ENCODE results near the gene KLHL42. TPM values are rescaled to one million over a fixed set of nuclear protein-coding genes. Genes with fewer than 3 reads are reported as not detected.

Gene KLHL42
- polyA plus RNA-seq, 2 of the 4 experiments (the other 2 are of a cell fraction) = 15.2 to 29.1 TPM

DNA sequence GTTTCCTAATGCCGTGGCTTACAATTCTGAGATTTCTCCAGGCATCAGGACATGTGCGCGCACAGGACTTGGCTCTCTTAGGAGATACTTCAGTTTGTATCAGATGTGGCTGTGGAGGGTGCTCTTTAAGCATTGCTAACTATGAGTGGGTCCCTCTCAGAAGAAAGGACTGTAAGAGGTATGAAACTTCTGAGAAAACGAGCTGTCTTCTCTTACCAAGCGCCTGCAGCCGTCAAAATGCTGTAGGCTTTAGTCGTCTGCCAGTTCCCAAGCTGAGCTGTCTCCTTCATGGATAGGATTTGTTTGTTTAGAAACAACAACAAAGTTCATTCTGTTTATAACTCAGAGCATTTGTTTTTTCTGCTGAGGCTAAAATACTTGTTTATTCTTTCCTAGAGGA is 16.1 kb downstream of the KLHL42 start:
- Histone ChIP-seq H3K9me3 (no peaks in the 10 kb centered on the region), H3K27ac (no peak overlapping the region), H3K4me3 (no peak overlapping the region), H3K4me2 (no peak overlapping the region), H3K4me1 (no peaks in the 10 kb centered on the region)
- 95% methylated on average over 7 of the region's 7 CpGs for WGBS (ENCODE audit: missing lambda C conversion rate)
- ChIA-PET POLR2A (interaction anchor here (0.8 kb wide), 1 partner anchor 16 kb away, joined by 3 read pairs; no protein-coding TSS in a partner anchor), CTCF (interaction anchor here (1.1 to 5.8 kb wide), 2 partner anchors 25 to 63 kb away, joined by 3 to 31 read pairs; no protein-coding TSS in a partner anchor)
- FAIRE-seq = no peak
- no peak for ATAC-seq
- TF ChIP-seq RAD21 (conservative IDR thresholded peaks at IDR 0.05 in 1 of 2, IDR thresholded peaks at IDR 0.05 in 1 of 2) (no peak), HOXB5 (CRISPR knock-in tag; IDR thresholded peaks at IDR 0.05) (no peak), RARB (CRISPR knock-in tag; IDR thresholded peaks at IDR 0.05) (no peak), KDM1A (IDR thresholded peaks at IDR 0.05; ENCODE audit: low read depth) (no peak), SREBF2 (IDR thresholded peaks at IDR 0.05) (no peak), JUN (IDR thresholded peaks at IDR 0.05) (no peak), NPAS2 (CRISPR knock-in tag; IDR thresholded peaks at IDR 0.05; ENCODE audit: borderline replicate concordance) (no peak), POLR2AphosphoS2 (conservative IDR thresholded peaks at IDR 0.05; ENCODE audit: low read length) (no peak), EHF (CRISPR knock-in tag; IDR thresholded peaks at IDR 0.05) (no peak), HDAC2 (IDR thresholded peaks at IDR 0.05) (no peak), HOXA7 (CRISPR knock-in tag; IDR thresholded peaks at IDR 0.05) (no peak), FOXS1 (CRISPR knock-in tag; IDR thresholded peaks at IDR 0.05) (no peak), KDM5A (IDR thresholded peaks at IDR 0.05) (no peak), JUNB (IDR thresholded peaks at IDR 0.05) (no peak), HEYL (CRISPR knock-in tag; IDR thresholded peaks at IDR 0.05) (no peak)
- TF ChIP-seq, protein P1, sequence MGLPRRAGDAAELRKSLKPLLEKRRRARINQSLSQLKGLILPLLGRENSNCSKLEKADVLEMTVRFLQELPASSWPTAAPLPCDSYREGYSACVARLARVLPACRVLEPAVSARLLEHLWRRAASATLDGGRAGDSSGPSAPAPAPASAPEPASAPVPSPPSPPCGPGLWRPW (IDR thresholded peaks at IDR 0.05) = no peak
- TF ChIP-seq, protein P2, sequence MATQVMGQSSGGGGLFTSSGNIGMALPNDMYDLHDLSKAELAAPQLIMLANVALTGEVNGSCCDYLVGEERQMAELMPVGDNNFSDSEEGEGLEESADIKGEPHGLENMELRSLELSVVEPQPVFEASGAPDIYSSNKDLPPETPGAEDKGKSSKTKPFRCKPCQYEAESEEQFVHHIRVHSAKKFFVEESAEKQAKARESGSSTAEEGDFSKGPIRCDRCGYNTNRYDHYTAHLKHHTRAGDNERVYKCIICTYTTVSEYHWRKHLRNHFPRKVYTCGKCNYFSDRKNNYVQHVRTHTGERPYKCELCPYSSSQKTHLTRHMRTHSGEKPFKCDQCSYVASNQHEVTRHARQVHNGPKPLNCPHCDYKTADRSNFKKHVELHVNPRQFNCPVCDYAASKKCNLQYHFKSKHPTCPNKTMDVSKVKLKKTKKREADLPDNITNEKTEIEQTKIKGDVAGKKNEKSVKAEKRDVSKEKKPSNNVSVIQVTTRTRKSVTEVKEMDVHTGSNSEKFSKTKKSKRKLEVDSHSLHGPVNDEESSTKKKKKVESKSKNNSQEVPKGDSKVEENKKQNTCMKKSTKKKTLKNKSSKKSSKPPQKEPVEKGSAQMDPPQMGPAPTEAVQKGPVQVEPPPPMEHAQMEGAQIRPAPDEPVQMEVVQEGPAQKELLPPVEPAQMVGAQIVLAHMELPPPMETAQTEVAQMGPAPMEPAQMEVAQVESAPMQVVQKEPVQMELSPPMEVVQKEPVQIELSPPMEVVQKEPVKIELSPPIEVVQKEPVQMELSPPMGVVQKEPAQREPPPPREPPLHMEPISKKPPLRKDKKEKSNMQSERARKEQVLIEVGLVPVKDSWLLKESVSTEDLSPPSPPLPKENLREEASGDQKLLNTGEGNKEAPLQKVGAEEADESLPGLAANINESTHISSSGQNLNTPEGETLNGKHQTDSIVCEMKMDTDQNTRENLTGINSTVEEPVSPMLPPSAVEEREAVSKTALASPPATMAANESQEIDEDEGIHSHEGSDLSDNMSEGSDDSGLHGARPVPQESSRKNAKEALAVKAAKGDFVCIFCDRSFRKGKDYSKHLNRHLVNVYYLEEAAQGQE (IDR thresholded peaks at IDR 0.05) = no peak
- no peak for DNase-seq (ENCODE audit: low read depth in 1 of 2, low spot score in 1 of 2)

DNA sequence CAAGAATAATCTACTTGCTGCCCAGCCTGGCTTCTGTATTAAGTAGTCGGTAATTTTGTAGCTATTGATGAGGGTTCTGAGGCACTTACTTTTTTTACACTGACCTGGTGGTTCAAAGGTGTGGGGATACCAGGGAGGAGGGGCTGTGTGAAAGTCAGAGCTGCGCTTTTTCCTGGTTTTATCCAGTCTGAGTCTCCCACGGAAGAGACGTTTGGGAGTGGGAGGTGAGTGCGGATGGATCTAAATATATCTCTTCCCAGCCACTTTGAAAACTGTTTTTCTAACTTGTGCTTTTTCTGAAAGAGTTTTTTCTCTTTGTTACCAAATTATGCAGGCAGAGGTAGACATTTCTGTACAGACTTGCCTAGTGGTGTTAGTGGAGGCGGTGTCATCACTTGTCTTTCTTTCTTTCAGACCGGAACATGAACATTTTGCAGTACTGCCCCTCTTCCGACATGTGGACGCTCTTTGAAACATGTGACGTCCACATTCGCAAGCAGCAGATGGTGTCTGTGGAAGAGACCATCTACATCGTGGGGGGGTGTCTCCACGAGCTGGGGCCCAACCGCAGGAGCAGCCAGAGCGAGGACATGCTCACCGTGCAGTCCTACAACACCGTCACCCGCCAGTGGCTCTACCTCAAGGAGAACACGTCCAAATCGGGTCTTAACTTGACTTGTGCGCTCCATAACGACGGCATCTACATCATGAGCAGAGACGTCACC is 17.4 kb downstream of the KLHL42 start:
- CTCF ChIA-PET = interaction anchor here (0.6 to 5.8 kb wide), 4 partner anchors 10 to 138 kb away, joined by 3 to 31 read pairs (median 4); no protein-coding TSS in a partner anchor
- TF ChIP-seq RAD21 (conservative IDR thresholded peaks at IDR 0.05 in 1 of 2, IDR thresholded peaks at IDR 0.05 in 1 of 2) = no peak
- TF ChIP-seq HOXB13 (CRISPR knock-in tag; IDR thresholded peaks at IDR 0.05; ENCODE audit: low read depth) = no peak
- TF ChIP-seq TFCP2L1 (CRISPR knock-in tag; IDR thresholded peaks at IDR 0.05) = no peak
- TF ChIP-seq, protein P3, sequence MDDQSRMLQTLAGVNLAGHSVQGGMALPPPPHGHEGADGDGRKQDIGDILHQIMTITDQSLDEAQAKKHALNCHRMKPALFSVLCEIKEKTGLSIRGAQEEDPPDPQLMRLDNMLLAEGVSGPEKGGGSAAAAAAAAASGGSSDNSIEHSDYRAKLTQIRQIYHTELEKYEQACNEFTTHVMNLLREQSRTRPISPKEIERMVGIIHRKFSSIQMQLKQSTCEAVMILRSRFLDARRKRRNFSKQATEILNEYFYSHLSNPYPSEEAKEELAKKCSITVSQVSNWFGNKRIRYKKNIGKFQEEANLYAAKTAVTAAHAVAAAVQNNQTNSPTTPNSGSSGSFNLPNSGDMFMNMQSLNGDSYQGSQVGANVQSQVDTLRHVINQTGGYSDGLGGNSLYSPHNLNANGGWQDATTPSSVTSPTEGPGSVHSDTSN (IDR thresholded peaks at IDR 0.05) = no peak
- TF ChIP-seq, protein P1 (IDR thresholded peaks at IDR 0.05) = no peak
- TF ChIP-seq MYC (IDR thresholded peaks at IDR 0.05; ENCODE audit: borderline replicate concordance, low read length) = no peak
- TF ChIP-seq, protein P4, sequence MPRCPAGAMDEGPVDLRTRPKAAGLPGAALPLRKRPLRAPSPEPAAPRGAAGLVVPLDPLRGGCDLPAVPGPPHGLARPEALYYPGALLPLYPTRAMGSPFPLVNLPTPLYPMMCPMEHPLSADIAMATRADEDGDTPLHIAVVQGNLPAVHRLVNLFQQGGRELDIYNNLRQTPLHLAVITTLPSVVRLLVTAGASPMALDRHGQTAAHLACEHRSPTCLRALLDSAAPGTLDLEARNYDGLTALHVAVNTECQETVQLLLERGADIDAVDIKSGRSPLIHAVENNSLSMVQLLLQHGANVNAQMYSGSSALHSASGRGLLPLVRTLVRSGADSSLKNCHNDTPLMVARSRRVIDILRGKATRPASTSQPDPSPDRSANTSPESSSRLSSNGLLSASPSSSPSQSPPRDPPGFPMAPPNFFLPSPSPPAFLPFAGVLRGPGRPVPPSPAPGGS (IDR thresholded peaks at IDR 0.05) = no peak
- no peak for TF ChIP-seq ZNF302 (CRISPR knock-in tag; IDR thresholded peaks at IDR 0.05)
- no peak for TF ChIP-seq FOSB (CRISPR knock-in tag; IDR thresholded peaks at IDR 0.05)
- TF ChIP-seq MAFK (IDR thresholded peaks at IDR 0.05; ENCODE audit: partially characterized antibody) = no peak
- no peak for TF ChIP-seq FOSL2 (IDR thresholded peaks at IDR 0.05)
- no peak for TF ChIP-seq FOSL2 (CRISPR knock-in tag; IDR thresholded peaks at IDR 0.05)
- no peak for TF ChIP-seq PHF8 (IDR thresholded peaks at IDR 0.05; ENCODE audit: borderline replicate concordance, low read depth)
- no peak for TF ChIP-seq JUNB (IDR thresholded peaks at IDR 0.05)
- TF ChIP-seq GATA3 (IDR thresholded peaks at IDR 0.05; ENCODE audit: borderline replicate concordance) = no peak
- TF ChIP-seq SMC3 (IDR thresholded peaks at IDR 0.05) = no peak
- TF ChIP-seq EHF (CRISPR knock-in tag; IDR thresholded peaks at IDR 0.05) = no peak
- no peak for TF ChIP-seq ZC3H11A (IDR thresholded peaks at IDR 0.05)
- TF ChIP-seq CHD4 (IDR thresholded peaks at IDR 0.05; ENCODE audit: borderline replicate concordance) = no peak

More for the DNA sequence above, 17.4 kb downstream of the KLHL42 start:
- no peak for ATAC-seq
- no peak for DNase-seq (ENCODE audit: low read depth in 1 of 2, low spot score in 1 of 2)
- POLR2A ChIA-PET = no interaction called here
- no peaks in the 10 kb centered on the region for H3K9me3 ChIP-seq
- no peaks in the 10 kb centered on the region for H3K4me1 ChIP-seq
- H3K27ac ChIP-seq = no peak overlapping the region
- FAIRE-seq = no peak
- WGBS (ENCODE audit: missing lambda C conversion rate) = 94% methylated on average over 24 of the region's 24 CpGs
- H3K4me3 ChIP-seq = no peak overlapping the region
- no peak overlapping the region for H3K4me2 ChIP-seq
